Calu3 (cell line): ENCODE measurements around the gene MCM7. TPM values are rescaled to one million over a fixed set of nuclear protein-coding genes. Genes with fewer than 3 reads are reported as not detected.

Experiments used
- BruUV-seq: library from RNA; stranded (reverse); fragments of 400-500 nt; replicated peaks from 2 replicates; lab custom pipeline; 2021; lab: Mats Ljungman, UMichigan
- CTCF ChIA-PET: fragments of 300-600 bp; sonication (Branson Sonifier 250); formaldehyde crosslinking; loops from one replicate; lab custom pipeline; 2022; ENCODE audit warnings: antibody characterized with exemption; lab: Charles Lee
- DNase-seq: peaks from one replicate; pipeline ENCODE4 v3.0.0; 2022
- H3K27ac Mint-ChIP-seq: one replicate; pipeline ENCODE4 v1.8.0; 2022; ENCODE audit warnings: mixed read lengths; ENCODE audit not compliant: unreplicated experiment
- H3K27me3 Mint-ChIP-seq: one replicate; pipeline ENCODE4 v1.8.0; 2022; ENCODE audit warnings: mixed read lengths; ENCODE audit not compliant: unreplicated experiment
- H3K36me3 Mint-ChIP-seq: one replicate; pipeline ENCODE4 v1.8.0; 2022; ENCODE audit warnings: mild to moderate bottlenecking, moderate library complexity, mixed read lengths; ENCODE audit not compliant: insufficient read depth, unreplicated experiment
- H3K4me1 Mint-ChIP-seq: one replicate; pipeline ENCODE4 v1.8.0; 2022; ENCODE audit warnings: mild to moderate bottlenecking, low read depth, mixed read lengths; ENCODE audit not compliant: unreplicated experiment
- H3K4me3 Mint-ChIP-seq: one replicate; pipeline ENCODE4 v1.8.0; 2022; ENCODE audit warnings: mild to moderate bottlenecking, low read depth, moderate library complexity, mixed read lengths; ENCODE audit not compliant: unreplicated experiment
- H3K9me3 Mint-ChIP-seq: one replicate; pipeline ENCODE4 v1.8.0; 2022; ENCODE audit warnings: low read depth, mixed read lengths; ENCODE audit not compliant: unreplicated experiment
- CTCF ChIP-seq: fragments of 200-600 bp; IDR thresholded peaks from one replicate; pipeline ENCODE4 v1.8.0; 2022; ENCODE audit warnings: antibody characterized with exemption; ENCODE audit not compliant: unreplicated experiment
- intact Hi-C: fragments of 100-400 bp; cut with micrococcal nuclease; formaldehyde crosslinking; loops from one replicate; pipeline ENCODE4 v1.10.0; 2022; ENCODE audit not compliant: unreplicated experiment
- total RNA-seq: library from RNA; stranded (reverse); gene quantifications from 2 replicates; pipeline ENCODE4 v1.2.3, GENCODE V29; 2022

The MCM7 gene
- total RNA-seq, 1 experiment from 2014 or later = 122 TPM

- intact Hi-C loops = no loop called here
- no peak overlapping the region for H3K27ac Mint-ChIP-seq
- no peak for TF ChIP-seq CTCF
- H3K4me3 Mint-ChIP-seq = no peak overlapping the region
- peaks cover 19% of the 10 kb centered on the region for H3K36me3 Mint-ChIP-seq
- H3K27me3 Mint-ChIP-seq = no peaks in the 10 kb centered on the region
- CTCF ChIA-PET = no interaction called here
- no TSS peak for BruUV-seq
- H3K4me1 Mint-ChIP-seq = no peaks in the 10 kb centered on the region
- H3K9me3 Mint-ChIP-seq = no peaks in the 10 kb centered on the region
- DNase-seq = no peak
Measured at GRCh38 chr7:100111914-100112313, 10.7 kb upstream of the MCM7 start.

GRCh38 chr7:100111156-100111555 lies 10.0 kb upstream of the MCM7 start:
- DNase-seq = no peak
- TF ChIP-seq CTCF = no peak
- CTCF ChIA-PET = no interaction called here
- no peaks in the 10 kb centered on the region for H3K4me1 Mint-ChIP-seq
- peaks cover 27% of the 10 kb centered on the region for H3K36me3 Mint-ChIP-seq
- no peak overlapping the region for H3K27ac Mint-ChIP-seq
- intact Hi-C loops = no loop called here
- no peaks in the 10 kb centered on the region for H3K27me3 Mint-ChIP-seq
- H3K4me3 Mint-ChIP-seq = no peak overlapping the region
- H3K9me3 Mint-ChIP-seq = no peaks in the 10 kb centered on the region
- BruUV-seq = no TSS peak

- DNase-seq = no peak
- H3K36me3 Mint-ChIP-seq = peaks cover 27% of the 10 kb centered on the region
- BruUV-seq = no TSS peak
Measured at GRCh38 chr7:100109521-100110163, 8.4 kb upstream of the MCM7 start.

GRCh38 chr7:100107890-100108289 lies 6.7 kb upstream of the MCM7 start:
- CTCF ChIA-PET = no interaction called here
- BruUV-seq = no TSS peak
- TF ChIP-seq CTCF = no peak
- peaks cover 35% of the 10 kb centered on the region for H3K36me3 Mint-ChIP-seq
- H3K27me3 Mint-ChIP-seq = no peaks in the 10 kb centered on the region
- H3K27ac Mint-ChIP-seq = no peak overlapping the region
- no peaks in the 10 kb centered on the region for H3K4me1 Mint-ChIP-seq
- H3K4me3 Mint-ChIP-seq = no peak overlapping the region
- intact Hi-C loops = no loop called here
- no peak for DNase-seq
- H3K9me3 Mint-ChIP-seq = no peaks in the 10 kb centered on the region

More at GRCh38 chr7:100109521-100110163, 8.4 kb upstream of the MCM7 start:
- TF ChIP-seq CTCF = no peak
- CTCF ChIA-PET = no interaction called here
- no peak overlapping the region for H3K4me3 Mint-ChIP-seq
- no peaks in the 10 kb centered on the region for H3K27me3 Mint-ChIP-seq
- no peaks in the 10 kb centered on the region for H3K9me3 Mint-ChIP-seq
- intact Hi-C loops = no loop called here
- no peaks in the 10 kb centered on the region for H3K4me1 Mint-ChIP-seq
- no peak overlapping the region for H3K27ac Mint-ChIP-seq
